Liver (tissue), 9 donors: ENCODE measurements around the gene DCC. TPM values are rescaled to one million over a fixed set of nuclear protein-coding genes. Genes with fewer than 3 reads are reported as not detected.

ENCODE experiments used
- DNase-seq: peaks from one replicate; pipeline ENCODE4 v3.0.0-alpha.2; 2017; ENCODE audit warnings: low spot score
- H3K27ac ChIP-seq, 2 donors: one replicate each; pipeline ENCODE4 v1.7.0; 2013; ENCODE audit warnings: inconsistent platforms in 2 of 2, low read length in 2 of 2, control low read depth in 1 of 2, low read depth in 1 of 2, mild to moderate bottlenecking in 1 of 2
- H3K27me3 ChIP-seq, 4 donors: one replicate each; pipeline versions ENCODE4 v1.6.1 to v1.7.0; 2013; ENCODE audit warnings: low read length in 3 of 4, inconsistent platforms in 1 of 4, mild to moderate bottlenecking in 1 of 4, moderate library complexity in 1 of 4; ENCODE audit not compliant: control insufficient read depth in 4 of 4, insufficient read depth in 4 of 4
- H3K36me3 ChIP-seq, 4 donors: one replicate each; pipeline versions ENCODE4 v1.6.1 to v1.7.0; 2013; ENCODE audit warnings: low read length in 3 of 4, mild to moderate bottlenecking in 3 of 4, low read depth in 1 of 4, moderate library complexity in 1 of 4; ENCODE audit not compliant: control insufficient read depth in 4 of 4, insufficient read depth in 3 of 4
- H3K4me1 ChIP-seq, 4 donors: one replicate each; pipeline versions ENCODE4 v1.6.1 to v1.7.0; 2013; ENCODE audit warnings: low read length in 3 of 4, mild to moderate bottlenecking in 3 of 4, moderate library complexity in 1 of 4; ENCODE audit not compliant: control insufficient read depth in 4 of 4, insufficient read depth in 4 of 4
- H3K4me3 ChIP-seq, 3 donors: one replicate each; pipeline versions ENCODE4 v1.6.1 to v1.7.0; 2013; ENCODE audit warnings: low read length in 3 of 3, control low read depth in 1 of 3, low read depth in 1 of 3, mild to moderate bottlenecking in 1 of 3
- H3K9ac ChIP-seq, 2 donors: one replicate each; pipeline ENCODE4 v1.7.0; 2013; ENCODE audit warnings: low read length in 2 of 2, mild to moderate bottlenecking in 2 of 2, moderate library complexity in 2 of 2, control low read depth in 1 of 2, low read depth in 1 of 2
- H3K9me3 ChIP-seq, 4 donors: one replicate each; pipeline versions ENCODE4 v1.6.1 to v1.7.0; 2013; ENCODE audit warnings: low read length in 3 of 4; ENCODE audit not compliant: control insufficient read depth in 4 of 4
- ATF3 ChIP-seq: IDR thresholded peaks from 2 replicates; pipeline ENCODE4 v1.6.1; 2016; ENCODE audit warnings: antibody characterized with exemption
- CTCF ChIP-seq: fragments of 150-350 bp; IDR thresholded peaks from 2 replicates; pipeline ENCODE4 v1.5.1; 2017; ENCODE audit warnings: improper control_type of control experiment, low read depth, low read length; ENCODE audit not compliant: missing input control
- EGR1 ChIP-seq, 2 donors: IDR thresholded peaks; 2 replicates each; pipeline ENCODE4 v1.6.1; 2016 to 2018; ENCODE audit warnings: antibody characterized with exemption in 2 of 2, low read depth in 2 of 2
- FOXA1 ChIP-seq: IDR thresholded peaks from 2 replicates; pipeline ENCODE4 v1.6.1; 2016; ENCODE audit warnings: antibody characterized with exemption
- FOXA2 ChIP-seq: IDR thresholded peaks from 2 replicates; pipeline ENCODE4 v1.6.1; 2016; ENCODE audit warnings: antibody characterized with exemption
- GABPA ChIP-seq, 2 donors: IDR thresholded peaks in 1 of 2; conservative IDR thresholded peaks in 1 of 2; 2 replicates each; pipeline ENCODE4 v1.6.1; 2016; ENCODE audit warnings: antibody characterized with exemption in 2 of 2, mild to moderate bottlenecking in 1 of 2, moderate library complexity in 1 of 2
- HNF4A ChIP-seq, 2 donors: conservative IDR thresholded peaks; 2 replicates each; pipeline ENCODE4 v1.6.1; 2016; ENCODE audit warnings: antibody characterized with exemption in 2 of 2, mild to moderate bottlenecking in 2 of 2
- HNF4G ChIP-seq: IDR thresholded peaks from 2 replicates; pipeline ENCODE4 v1.6.1; 2016; ENCODE audit warnings: antibody characterized with exemption
- JUND ChIP-seq, 2 donors: IDR thresholded peaks; 2 replicates each; pipeline ENCODE4 v1.6.1; 2016; ENCODE audit warnings: antibody characterized with exemption in 2 of 2
- MAX ChIP-seq: IDR thresholded peaks from 2 replicates; pipeline ENCODE4 v1.6.1; 2016; ENCODE audit warnings: antibody characterized with exemption
- NR2F2 ChIP-seq: IDR thresholded peaks from 2 replicates; pipeline ENCODE4 v1.6.1; 2016; ENCODE audit warnings: antibody characterized with exemption
- RAD21 ChIP-seq, 2 donors: IDR thresholded peaks; 2 replicates each; pipeline ENCODE4 v1.6.1; 2016; ENCODE audit warnings: antibody characterized with exemption in 2 of 2, mild to moderate bottlenecking in 2 of 2
- REST ChIP-seq: IDR thresholded peaks from 2 replicates; pipeline ENCODE4 v1.6.1; 2016; ENCODE audit warnings: antibody characterized with exemption, mild to moderate bottlenecking
- RXRA ChIP-seq, 2 donors: IDR thresholded peaks; 2 replicates each; pipeline ENCODE4 v1.6.1; 2017 to 2018; ENCODE audit warnings: antibody characterized with exemption in 2 of 2, mild to moderate bottlenecking in 1 of 2
- SP1 ChIP-seq: IDR thresholded peaks from 2 replicates; pipeline ENCODE4 v1.6.1; 2018; ENCODE audit warnings: antibody characterized with exemption, mild to moderate bottlenecking
- TAF1 ChIP-seq: conservative IDR thresholded peaks from 2 replicates; pipeline ENCODE4 v1.6.1; 2016; ENCODE audit warnings: antibody characterized with exemption, mild to moderate bottlenecking
- YY1 ChIP-seq: IDR thresholded peaks from 2 replicates; pipeline ENCODE4 v1.6.1; 2016; ENCODE audit warnings: antibody characterized with exemption, mild to moderate bottlenecking
- ZBTB33 ChIP-seq: IDR thresholded peaks from 2 replicates; pipeline ENCODE4 v1.6.1; 2016; ENCODE audit warnings: antibody characterized with exemption
- WGBS: extraction: QIAGEN DNeasy Blood & Tissue Kit; methylation state at CpG from one replicate; pipeline ENCODE4 v1.1.7; 2013; 5-methylcytosine and 5-hydroxymethylcytosine counted together
- polyA plus RNA-seq, 2 donors: library from polyadenylated mRNA; stranded (reverse) in 1 of 2; unstranded in 1 of 2; fragments of 200-250 nt in 1 of 2; fragments of >200 nt in 1 of 2; fragmentation: Nextera tagmentation in 1 of 2; extraction: Ambion mirVana in 1 of 2; gene quantifications; one replicate each; pipeline versions ENCODE4 v1.2.1 to v1.2.3, GENCODE V29; 2013 to 2015
- total RNA-seq, 2 donors: library from RNA; depleted of rRNA; stranded (reverse); fragments of >200 nt; gene quantifications; one replicate each; pipeline ENCODE4 v1.2.3, GENCODE V29; 2014
- donor health status: healthy.
- donor health status: healthy.
- donor health status: healthy.
- donor health status: healthy.
- donor health status: healthy.

Gene DCC
- total and polyA plus RNA-seq, 4 donors: under 0.01 to 0.03 TPM; not detected in 2

GRCh38 chr18:52764316-52764715 lies 424.3 kb downstream of the DCC start:
- H3K4me1 ChIP-seq: no peaks in the 10 kb centered on the region
- H3K9ac ChIP-seq: no peak overlapping the region
- no peaks in the 10 kb centered on the region for H3K36me3 ChIP-seq
- TF ChIP-seq REST (no peak), FOXA1 (no peak), EGR1 (IDR thresholded peaks at IDR 0.05; ENCODE audit: low read depth in 2 of 2) (no peak), RAD21 (IDR thresholded peaks at IDR 0.05) (no peak), ATF3 (no peak), GABPA (IDR thresholded peaks at IDR 0.05 in 1 of 2, conservative IDR thresholded peaks at IDR 0.05 in 1 of 2) (no peak), YY1 (no peak), NR2F2 (no peak), CTCF (no peak), HNF4G (no peak), MAX (no peak), FOXA2 (no peak), HNF4A (conservative IDR thresholded peaks at IDR 0.05) (no peak), SP1 (no peak), JUND (IDR thresholded peaks at IDR 0.05) (no peak), ZBTB33 (no peak), TAF1 (no peak), RXRA (IDR thresholded peaks at IDR 0.05) (no peak)
- H3K27me3 ChIP-seq: no peaks in the 10 kb centered on the region
- H3K27ac ChIP-seq: no peak overlapping the region
- H3K9me3 ChIP-seq: no peaks in the 10 kb centered on the region
- no peak overlapping the region for H3K4me3 ChIP-seq
- 27% methylated on average over 3 of the region's 3 CpGs for WGBS
- no peak for DNase-seq
